Small intestine (tissue), 7 donors: ENCODE measurements around the gene SIVA1. TPM values are rescaled to one million over a fixed set of nuclear protein-coding genes. Genes with fewer than 3 reads are reported as not detected.

Experiments used
- DNase-seq, 2 donors: peaks; one replicate each; pipeline versions ENCODE4 v3.0.0 to v3.0.0-alpha.2; 2013
- FAIRE-seq: peaks from 2 replicates; lab custom pipeline; 2012; peaks lifted over from hg19 to GRCh38; lab: Jason Lieb, UNC
- H3K27ac ChIP-seq, 3 donors: one replicate each; pipeline ENCODE4 v1.5.1; 2013; ENCODE audit warnings: low read length in 2 of 3, mild to moderate bottlenecking in 2 of 3, control low read depth in 1 of 3, inconsistent platforms in 1 of 3, low read depth in 1 of 3, moderate library complexity in 1 of 3
- H3K27me3 ChIP-seq, 3 donors: one replicate each; pipeline ENCODE4 v1.6.1; 2013; ENCODE audit warnings: low read length in 3 of 3, inconsistent platforms in 1 of 3; ENCODE audit not compliant: control insufficient read depth in 3 of 3, insufficient read depth in 3 of 3
- H3K36me3 ChIP-seq, 3 donors: one replicate each; pipeline ENCODE4 v1.6.1; 2013; ENCODE audit warnings: low read length in 3 of 3, inconsistent platforms in 1 of 3, low read depth in 1 of 3, mild to moderate bottlenecking in 1 of 3, moderate library complexity in 1 of 3; ENCODE audit not compliant: control insufficient read depth in 3 of 3, insufficient read depth in 2 of 3
- H3K4me1 ChIP-seq, 3 donors: one replicate each; pipeline ENCODE4 v1.6.1; 2013; ENCODE audit warnings: low read length in 2 of 3, inconsistent platforms in 1 of 3, low read depth in 1 of 3, mild to moderate bottlenecking in 1 of 3, moderate library complexity in 1 of 3; ENCODE audit not compliant: control insufficient read depth in 3 of 3, insufficient read depth in 2 of 3
- H3K4me3 ChIP-seq, 3 donors: one replicate each; pipeline ENCODE4 v1.5.1; 2013; ENCODE audit warnings: low read length in 3 of 3, control low read depth in 1 of 3, inconsistent platforms in 1 of 3, low read depth in 1 of 3, mild to moderate bottlenecking in 1 of 3, moderate library complexity in 1 of 3
- H3K9me3 ChIP-seq, 2 donors: one replicate each; pipeline ENCODE4 v1.6.1; 2013; ENCODE audit warnings: low read depth in 1 of 2, low read length in 1 of 2; ENCODE audit not compliant: control insufficient read depth in 2 of 2, insufficient read depth in 1 of 2
- WGBS, 3 donors: extraction: QIAGEN DNeasy Blood & Tissue Kit; methylation state at CpG; one replicate each; pipeline ENCODE4 v1.1.7; 2013; 5-methylcytosine and 5-hydroxymethylcytosine counted together
- polyA plus RNA-seq, 4 donors: library from polyadenylated mRNA; stranded (reverse) in 3 of 4; unstranded in 1 of 4; fragments of 200-250 nt in 3 of 4; fragments of 120-200 nt in 1 of 4; gene quantifications; one replicate each; pipeline versions ENCODE4 v1.2.1 to v1.2.3, GENCODE V29; 2013
- donor health status: healthy with polysubstance abuse.
- donor health status: control.
- donor health status: control.
- donor health status: Bipolar disorder and iron deficiency.
- donor health status: healthy.

SIVA1 gene
- polyA plus RNA-seq, 4 donors, result 91.9 to 269 (median 140) TPM

GRCh38 chr14:104771918-104772706 lies 19.2 kb downstream of the SIVA1 start:
- H3K27me3 ChIP-seq, result no peaks in the 10 kb centered on the region
- FAIRE-seq (no peak), DNase-seq (peak in 1 of 2 donors; percentile 67)
- no peak overlapping the region for H3K4me3 ChIP-seq
- peaks cover 3 to 83% (median 3%) of the 10 kb centered on the region in 3 donors for H3K36me3 ChIP-seq
- WGBS, 3 donors, result 81 to 87% (median 86%) methylated on average over 32 to 34 of the region's 34 CpGs
- peaks cover 0 to 15% of the 10 kb centered on the region in 2 donors for H3K9me3 ChIP-seq
- peaks cover 0 to 5% (median 0%) of the 10 kb centered on the region in 3 donors for H3K4me1 ChIP-seq
- no peak overlapping the region for H3K27ac ChIP-seq

- DNase-seq (no peak), FAIRE-seq (no peak)
- Histone ChIP-seq H3K4me3 (no peak overlapping the region), H3K9me3 (peaks cover 0 to 15% of the 10 kb centered on the region in 2 donors), H3K27ac (no peak overlapping the region), H3K4me1 (peaks cover 0 to 5% (median 0%) of the 10 kb centered on the region in 3 donors), H3K36me3 (peaks cover 3 to 91% (median 3%) of the 10 kb centered on the region in 3 donors), H3K27me3 (no peaks in the 10 kb centered on the region)
- 90 to 93% (median 90%) methylated on average over 36 to 38 of the region's 38 CpGs for WGBS, 3 donors
These were observed 20.0 kb downstream of the SIVA1 start for GRCh38 chr14:104772707-104773504.

GRCh38 chr14:104773505-104774452 lies 20.8 kb downstream of the SIVA1 start:
- Histone ChIP-seq H3K4me1 (peaks cover 0 to 3% (median 0%) of the 10 kb centered on the region in 3 donors), H3K4me3 (no peak overlapping the region), H3K27ac (no peak overlapping the region), H3K9me3 (peaks cover 0 to 15% of the 10 kb centered on the region in 2 donors), H3K27me3 (no peaks in the 10 kb centered on the region), H3K36me3 (peaks cover 3 to 99% (median 3%) of the 10 kb centered on the region in 3 donors)
- 86 to 90% (median 89%) methylated on average over 37 to 46 of the region's 46 CpGs for WGBS, 3 donors
- DNase-seq (no peak), FAIRE-seq (no peak)

GRCh38 chr14:104774453-104775072 lies 21.6 kb downstream of the SIVA1 start:
- no peak overlapping the region for H3K4me3 ChIP-seq
- DNase-seq (no peak), FAIRE-seq (no peak)
- no peaks in the 10 kb centered on the region for H3K4me1 ChIP-seq
- H3K9me3 ChIP-seq, result peaks cover 0 to 15% of the 10 kb centered on the region in 2 donors
- H3K27me3 ChIP-seq, result no peaks in the 10 kb centered on the region
- peaks cover 3 to 100% (median 6%) of the 10 kb centered on the region in 3 donors for H3K36me3 ChIP-seq
- no peak overlapping the region for H3K27ac ChIP-seq
- 78 to 87% (median 78%) methylated on average over 20 of the region's 20 CpGs for WGBS, 3 donors

- 87 to 91% (median 89%) methylated on average over 13 of the region's 13 CpGs for WGBS, 3 donors
- no peak for DNase-seq
- Histone ChIP-seq H3K9me3 (peaks cover 0 to 15% of the 10 kb centered on the region in 2 donors), H3K27ac (no peak overlapping the region), H3K4me1 (no peaks in the 10 kb centered on the region), H3K4me3 (no peak overlapping the region), H3K27me3 (no peaks in the 10 kb centered on the region), H3K36me3 (peaks cover 3 to 100% (median 6%) of the 10 kb centered on the region in 3 donors)
- FAIRE-seq, result no peak
These were observed 22.1 kb downstream of the SIVA1 start for GRCh38 chr14:104775073-104775489.

- Histone ChIP-seq H3K36me3 (peaks cover 5 to 100% (median 11%) of the 10 kb centered on the region in 3 donors), H3K9me3 (peaks cover 0 to 7% of the 10 kb centered on the region in 2 donors), H3K4me3 (no peak overlapping the region), H3K27ac (no peak overlapping the region), H3K27me3 (no peaks in the 10 kb centered on the region), H3K4me1 (no peaks in the 10 kb centered on the region)
- FAIRE-seq, result no peak
- no peak for DNase-seq
- 97 to 98% (median 98%) methylated on average over 15 of the region's 15 CpGs for WGBS, 3 donors
These were observed 23.5 kb downstream of the SIVA1 start for GRCh38 chr14:104776481-104776880.

GRCh38 chr14:104776961-104777807 lies 24.2 kb downstream of the SIVA1 start:
- Histone ChIP-seq H3K4me1 (no peaks in the 10 kb centered on the region), H3K27me3 (no peaks in the 10 kb centered on the region), H3K9me3 (no peaks in the 10 kb centered on the region), H3K27ac (no peak overlapping the region), H3K36me3 (peaks cover 5 to 99% (median 11%) of the 10 kb centered on the region in 3 donors), H3K4me3 (no peak overlapping the region)
- DNase-seq (no peak), FAIRE-seq (no peak)
- WGBS, 3 donors, result 84 to 87% (median 85%) methylated on average over 15 to 16 of the region's 16 CpGs
